Measurements from ENCODE around the gene CCDC80. TPM values are rescaled to one million over a fixed set of nuclear protein-coding genes. Genes with fewer than 3 reads are reported as not detected.

Gene CCDC80
- total RNA-seq, 2 donors from 2014 or later, result 94.4 to 206 TPM

DNA sequence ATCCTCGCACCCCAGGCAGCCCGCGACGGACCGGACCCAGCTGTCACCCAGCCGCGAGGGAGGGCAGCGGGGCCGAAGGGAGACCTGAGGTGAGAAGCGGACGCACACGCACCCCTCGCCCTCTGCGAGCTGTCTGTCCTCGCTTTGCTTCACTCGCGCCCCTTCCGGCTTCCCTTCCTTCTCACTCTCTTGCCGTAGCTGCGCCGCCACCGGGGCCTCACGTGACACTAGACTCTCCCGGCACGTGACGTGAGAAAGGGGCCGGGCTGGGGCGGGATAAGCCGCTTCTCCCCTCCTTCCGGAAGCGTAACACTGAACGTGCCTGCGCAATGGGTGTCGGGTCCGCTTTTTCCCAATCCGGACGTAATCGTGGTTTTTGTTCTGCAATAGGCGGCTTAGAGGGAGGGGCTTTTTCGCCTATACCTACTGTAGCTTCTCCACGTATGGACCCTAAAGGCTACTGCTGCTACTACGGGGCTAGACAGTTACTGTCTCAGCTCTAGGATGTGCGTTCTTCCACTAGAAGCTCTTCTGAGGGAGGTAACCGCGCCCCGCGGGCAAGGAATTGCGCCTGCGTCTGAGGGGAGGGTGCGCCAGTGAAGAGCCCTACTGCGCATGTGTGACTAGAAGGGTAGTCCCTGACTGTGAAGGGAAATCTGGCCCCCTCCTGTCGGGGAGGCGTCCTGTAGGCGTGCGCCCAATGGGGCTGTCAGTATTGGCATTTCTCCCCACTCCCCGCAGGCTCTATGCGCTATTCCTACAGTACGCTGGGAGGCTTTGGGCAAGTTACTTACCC, 79.0 kb downstream of the CCDC80 start, which contains the start of the genes ATG3 and SLC35A5:
Gene ATG3, minus strand, starts transcription at position 229 of the 796 bp plus-strand sequence. CDS start 434 bp downstream, outside the sequence.
Gene SLC35A5, plus strand, starts transcription at position 312 of the 796 bp plus-strand sequence. CDS start 1,359 bp downstream, outside the sequence.
- Histone ChIP-seq H3K4me1 (peaks cover 0 to 32% of the 10 kb centered on the region in 2 donors), H3K27me3 (no peaks in the 10 kb centered on the region), H3K4me3 (peak within 1 kb of the TSS; percentile 59 to 78), H3K36me3 (no peaks in the 10 kb centered on the region), H3K9me3 (no peaks in the 10 kb centered on the region), H3K27ac (peak within 1 kb of the TSS; percentile 96 to 97)
- DNase-seq (ENCODE audit: low spot score), result peak; percentile 99
- TF ChIP-seq, protein P1, sequence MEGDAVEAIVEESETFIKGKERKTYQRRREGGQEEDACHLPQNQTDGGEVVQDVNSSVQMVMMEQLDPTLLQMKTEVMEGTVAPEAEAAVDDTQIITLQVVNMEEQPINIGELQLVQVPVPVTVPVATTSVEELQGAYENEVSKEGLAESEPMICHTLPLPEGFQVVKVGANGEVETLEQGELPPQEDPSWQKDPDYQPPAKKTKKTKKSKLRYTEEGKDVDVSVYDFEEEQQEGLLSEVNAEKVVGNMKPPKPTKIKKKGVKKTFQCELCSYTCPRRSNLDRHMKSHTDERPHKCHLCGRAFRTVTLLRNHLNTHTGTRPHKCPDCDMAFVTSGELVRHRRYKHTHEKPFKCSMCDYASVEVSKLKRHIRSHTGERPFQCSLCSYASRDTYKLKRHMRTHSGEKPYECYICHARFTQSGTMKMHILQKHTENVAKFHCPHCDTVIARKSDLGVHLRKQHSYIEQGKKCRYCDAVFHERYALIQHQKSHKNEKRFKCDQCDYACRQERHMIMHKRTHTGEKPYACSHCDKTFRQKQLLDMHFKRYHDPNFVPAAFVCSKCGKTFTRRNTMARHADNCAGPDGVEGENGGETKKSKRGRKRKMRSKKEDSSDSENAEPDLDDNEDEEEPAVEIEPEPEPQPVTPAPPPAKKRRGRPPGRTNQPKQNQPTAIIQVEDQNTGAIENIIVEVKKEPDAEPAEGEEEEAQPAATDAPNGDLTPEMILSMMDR (IDR thresholded peaks at IDR 0.05), result no peak

DNA sequence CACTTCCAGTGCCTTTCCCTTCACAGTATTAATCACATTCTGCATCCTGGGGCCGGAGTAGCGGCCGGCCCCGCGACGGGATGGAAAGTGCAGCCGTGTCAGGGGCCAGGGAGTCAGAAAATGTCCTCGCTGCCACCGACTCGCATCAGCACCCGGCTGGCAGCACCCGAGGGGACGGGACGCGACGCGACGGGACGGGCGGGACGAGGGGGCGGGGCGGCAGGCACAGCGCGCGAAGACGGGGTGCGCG, 79.5 kb downstream of the CCDC80 start:
- Histone ChIP-seq H3K4me1 (peaks cover 0 to 32% of the 10 kb centered on the region in 2 donors), H3K4me3 (peak overlapping the region; percentile 59 to 78), H3K27ac (peak overlapping the region; percentile 96 to 97), H3K27me3 (no peaks in the 10 kb centered on the region), H3K36me3 (no peaks in the 10 kb centered on the region), H3K9me3 (no peaks in the 10 kb centered on the region)
- DNase-seq (ENCODE audit: low spot score), result peak; percentile 64
- TF ChIP-seq, protein P1 (IDR thresholded peaks at IDR 0.05), result no peak

DNA sequence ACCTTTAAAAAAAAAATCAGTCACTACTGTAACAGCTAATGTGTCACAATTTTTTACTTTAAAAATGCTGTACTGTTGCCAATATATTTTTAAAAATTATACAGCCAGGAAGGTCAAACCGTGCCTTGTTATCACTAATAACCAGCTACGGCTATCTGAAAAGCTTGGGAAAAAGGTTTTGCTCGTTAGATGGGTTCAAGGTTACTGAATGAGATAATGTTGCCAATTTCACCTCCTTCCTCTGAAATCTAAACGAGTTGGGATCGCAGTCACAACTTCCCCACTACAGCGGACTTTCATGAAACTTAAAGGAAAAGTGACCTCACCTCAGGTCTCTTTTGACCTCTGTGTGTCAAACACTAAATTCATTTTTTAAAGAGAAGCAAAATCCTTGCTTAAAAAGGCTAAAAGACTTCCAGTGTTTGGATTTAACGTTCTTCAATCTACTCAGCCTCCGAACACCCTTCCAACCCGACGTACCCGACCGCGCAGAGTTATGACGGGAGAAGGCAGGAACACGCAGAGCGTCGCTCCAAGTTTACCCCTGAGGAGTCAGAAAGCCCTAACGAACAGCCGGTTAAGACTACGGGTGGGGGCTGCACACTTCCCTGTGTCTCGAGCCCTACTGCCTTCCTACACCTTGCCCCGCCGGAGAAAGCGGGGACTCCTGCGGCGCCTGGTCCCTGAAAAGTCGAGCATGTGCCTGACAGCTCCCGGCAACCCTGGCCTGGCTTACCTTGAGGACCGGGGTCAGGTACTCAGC, 80.0 kb downstream of the CCDC80 start:
- Histone ChIP-seq H3K9me3 (no peaks in the 10 kb centered on the region), H3K27me3 (no peaks in the 10 kb centered on the region), H3K4me1 (peaks cover 0 to 32% of the 10 kb centered on the region in 2 donors), H3K4me3 (peak overlapping the region; percentile 59 to 78), H3K27ac (peak overlapping the region; percentile 96 to 97), H3K36me3 (no peaks in the 10 kb centered on the region)
- TF ChIP-seq, protein P1 (IDR thresholded peaks at IDR 0.05), result no peak
- peak; percentile 69 for DNase-seq (ENCODE audit: low spot score)

DNA sequence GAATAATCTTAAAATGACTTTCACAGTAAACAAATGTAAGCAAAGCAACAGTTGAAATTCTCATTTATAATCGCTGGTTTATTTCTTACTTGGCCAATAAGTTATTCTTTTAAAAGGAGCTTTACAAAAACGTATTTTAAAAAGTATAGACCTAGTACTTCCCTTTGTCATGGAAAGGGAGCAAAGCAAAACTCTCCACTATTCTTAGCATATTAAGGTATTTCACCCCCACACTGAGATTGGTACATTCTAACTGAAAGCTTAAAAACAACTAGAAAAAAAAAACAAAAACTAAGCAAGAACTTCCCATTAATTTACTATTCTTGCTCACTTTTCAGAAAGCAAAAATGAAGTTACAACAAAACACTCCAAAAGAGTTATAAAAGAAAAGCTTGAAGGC, 80.6 kb downstream of the CCDC80 start:
- H3K27ac ChIP-seq, result peak overlapping the region; percentile 96 to 97
- H3K27me3 ChIP-seq, result no peaks in the 10 kb centered on the region
- no peak for DNase-seq (ENCODE audit: low spot score)
- H3K36me3 ChIP-seq, result no peaks in the 10 kb centered on the region
- TF ChIP-seq, protein P1 (IDR thresholded peaks at IDR 0.05), result no peak
- no peaks in the 10 kb centered on the region for H3K9me3 ChIP-seq
- H3K4me3 ChIP-seq, result peak overlapping the region; percentile 59 to 78
- peaks cover 0 to 32% of the 10 kb centered on the region in 2 donors for H3K4me1 ChIP-seq

DNA sequence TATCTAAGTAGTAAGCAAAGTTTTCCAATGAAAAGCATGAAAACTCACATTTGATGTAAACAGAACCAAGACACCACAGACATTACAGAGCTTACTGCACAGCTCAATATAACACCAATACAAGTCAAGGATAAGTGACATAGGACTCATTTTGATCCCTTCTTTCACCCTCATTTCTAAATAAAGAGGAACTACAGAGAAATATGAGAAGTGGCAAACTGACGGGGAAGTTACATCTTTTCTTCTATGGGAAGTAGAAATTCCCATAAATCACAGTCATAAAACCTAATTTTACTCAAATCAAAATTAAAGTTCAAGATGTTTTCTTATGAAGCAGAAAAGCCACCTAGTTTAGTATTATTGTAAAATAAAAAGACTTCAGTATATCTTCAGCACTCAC, 83.0 kb downstream of the CCDC80 start:
- Histone ChIP-seq H3K9me3 (no peaks in the 10 kb centered on the region), H3K4me3 (no peak overlapping the region), H3K4me1 (peaks cover 0 to 34% of the 10 kb centered on the region in 2 donors), H3K36me3 (no peaks in the 10 kb centered on the region), H3K27me3 (no peaks in the 10 kb centered on the region), H3K27ac (no peak overlapping the region)
- DNase-seq (ENCODE audit: low spot score), result no peak
- TF ChIP-seq, protein P1 (IDR thresholded peaks at IDR 0.05), result no peak
